ENCODE measurements around the gene OPA3.
A peak's percentile ranks its signal among the peaks of the same experiment; 100 is the strongest.

The OPA3 gene

GRCh38 chr19:45483033-45483432, 101.6 kb downstream of the OPA3 start:
- DNase-seq (ENCODE audit: low spot score), result no peak

GRCh38 chr19:45478454-45479238, 106.0 kb downstream of the OPA3 start:
- peak; percentile 92 for DNase-seq (ENCODE audit: low spot score)

GRCh38 chr19:45477713-45478453, 106.7 kb downstream of the OPA3 start:
- no peak for DNase-seq (ENCODE audit: low spot score)
